Ovary (tissue), 9 donors: ENCODE measurements around the gene PELI3. TPM values are rescaled to one million over a fixed set of nuclear protein-coding genes. Genes with fewer than 3 reads are reported as not detected.

ENCODE experiments used
- DNase-seq, 5 donors: peaks; one replicate each; pipeline ENCODE4 v3.0.0-alpha.2; 2019 to 2020
- H3K27ac ChIP-seq, 2 donors: fragments of 200-600 bp; one replicate each; pipeline versions ENCODE4 v1.5.1 to v1.8.0; 2019 to 2022
- H3K27me3 ChIP-seq: fragments of 200-600 bp; one replicate; pipeline ENCODE4 v1.8.0; 2022
- H3K36me3 ChIP-seq: fragments of 200-600 bp; sonication (generic); one replicate; pipeline ENCODE4 v1.5.1; 2019
- H3K4me1 ChIP-seq: one replicate; pipeline ENCODE4 v1.8.1; 2013; ENCODE audit warnings: mild to moderate bottlenecking, moderate library complexity; ENCODE audit not compliant: insufficient read depth
- H3K4me3 ChIP-seq: fragments of 200-600 bp; sonication (generic); one replicate; pipeline ENCODE4 v1.5.1; 2017
- H3K9me3 ChIP-seq, 2 donors: fragments of 200-600 bp in 1 of 2; sonication (generic) in 1 of 2; one replicate each; pipeline versions ENCODE4 v1.5.1 to v1.8.1; 2013 to 2019; ENCODE audit warnings: mild to moderate bottlenecking in 1 of 2, moderate library complexity in 1 of 2
- EP300 ChIP-seq: sonication (generic); formaldehyde crosslinking; IDR thresholded peaks from one replicate; pipeline ENCODE4 v1.6.1; 2017; ENCODE audit warnings: antibody characterized with exemption
- POLR2A ChIP-seq: fragments of 450-650 bp; IDR thresholded peaks from one replicate; pipeline ENCODE4 v1.6.1; 2017; ENCODE audit warnings: antibody characterized with exemption, mild to moderate bottlenecking, moderate library complexity
- WGBS, 3 donors: extraction: QIAGEN DNeasy Blood & Tissue Kit in 1 of 3; methylation state at CpG; one replicate each; pipeline versions ENCODE4 v1.1.5 to v1.1.7; 2013 to 2017; 5-methylcytosine and 5-hydroxymethylcytosine counted together
- intact Hi-C, 4 donors: fragments of 100-400 bp; cut with DNase I; formaldehyde crosslinking; loops; one replicate each; pipeline versions ENCODE4 v1.11.0 to v1.15.1; 2022 to 2023
- polyA plus RNA-seq, 2 donors: library from polyadenylated mRNA; stranded (reverse); fragments of 200-250 nt in 1 of 2; fragments of 350-450 nt in 1 of 2; fragmentation: Illumina TruSeq in 1 of 2; extraction: RNeasy Lipid Tissue Mini Kit (QIAGEN cat#74804) in 1 of 2; gene quantifications; one replicate each; pipeline ENCODE4 v1.2.3, GENCODE V29; 2013 to 2014
- total RNA-seq, 7 donors: library from RNA; depleted of rRNA in 2 of 7; stranded (reverse); fragments of >200 nt in 2 of 7; fragmentation: NEBNext Ultra II Directional in 3 of 7; extraction: Animal tissue kit (Norgen Biotek cat#: 25700) in 3 of 7; gene quantifications; one replicate each; pipeline versions ENCODE4 v1.1.0 to v1.2.4, GENCODE V29; 2016 to 2023
- TF ChIP-seq, protein P1 (sequence below), 3 donors: fragments of 450-650 bp in 2 of 3; fragments of 200-600 bp in 1 of 3; IDR thresholded peaks; one replicate each; pipeline versions ENCODE4 v1.5.1 to v1.8.0; 2016 to 2022; ENCODE audit warnings: antibody characterized with exemption in 3 of 3, mild to moderate bottlenecking in 1 of 3
- donor health status: DM: no; HTN: no; CAD: no; lungs with moderate emphysema.
- donor health status: DM: no; HTN: no; CAD: no.
- donor health status: Bipolar disorder and iron deficiency.
- donor health status: DM: yes; HTN: yes; CAD: no.
- donor health status: DM: no; HTN: no; CAD: no.
- donor health status: DM: yes; HTN: yes; CAD: no.

The PELI3 gene
- total and polyA plus RNA-seq, 9 donors, result 7.6 to 29.6 (median 20.5) TPM

DNA sequence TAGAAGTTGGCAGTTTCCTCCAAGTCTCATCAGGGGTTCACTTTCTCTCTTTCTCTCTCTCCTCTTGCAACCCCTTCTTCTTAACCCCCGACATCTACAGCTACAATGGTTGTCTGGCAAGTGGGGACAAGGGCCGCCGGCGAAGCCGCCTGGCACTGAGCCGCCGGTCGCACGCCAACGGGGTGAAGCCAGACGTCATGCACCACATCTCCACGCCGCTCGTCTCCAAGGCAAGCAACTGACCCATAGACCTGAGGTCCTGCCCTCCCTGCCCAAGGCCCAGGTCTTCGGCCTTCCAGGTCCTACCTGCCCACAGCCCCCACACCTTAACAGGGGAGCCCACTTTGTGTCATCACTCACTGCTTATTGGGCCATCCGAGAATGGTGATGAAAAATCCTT lies 4.4 kb downstream of the PELI3 start:
- TF ChIP-seq POLR2A (no peak), EP300 (no peak)
- TF ChIP-seq, protein P1, sequence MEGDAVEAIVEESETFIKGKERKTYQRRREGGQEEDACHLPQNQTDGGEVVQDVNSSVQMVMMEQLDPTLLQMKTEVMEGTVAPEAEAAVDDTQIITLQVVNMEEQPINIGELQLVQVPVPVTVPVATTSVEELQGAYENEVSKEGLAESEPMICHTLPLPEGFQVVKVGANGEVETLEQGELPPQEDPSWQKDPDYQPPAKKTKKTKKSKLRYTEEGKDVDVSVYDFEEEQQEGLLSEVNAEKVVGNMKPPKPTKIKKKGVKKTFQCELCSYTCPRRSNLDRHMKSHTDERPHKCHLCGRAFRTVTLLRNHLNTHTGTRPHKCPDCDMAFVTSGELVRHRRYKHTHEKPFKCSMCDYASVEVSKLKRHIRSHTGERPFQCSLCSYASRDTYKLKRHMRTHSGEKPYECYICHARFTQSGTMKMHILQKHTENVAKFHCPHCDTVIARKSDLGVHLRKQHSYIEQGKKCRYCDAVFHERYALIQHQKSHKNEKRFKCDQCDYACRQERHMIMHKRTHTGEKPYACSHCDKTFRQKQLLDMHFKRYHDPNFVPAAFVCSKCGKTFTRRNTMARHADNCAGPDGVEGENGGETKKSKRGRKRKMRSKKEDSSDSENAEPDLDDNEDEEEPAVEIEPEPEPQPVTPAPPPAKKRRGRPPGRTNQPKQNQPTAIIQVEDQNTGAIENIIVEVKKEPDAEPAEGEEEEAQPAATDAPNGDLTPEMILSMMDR (IDR thresholded peaks at IDR 0.05), result no peak
- Histone ChIP-seq H3K27ac (no peak overlapping the region), H3K36me3 (no peaks in the 10 kb centered on the region)

DNA sequence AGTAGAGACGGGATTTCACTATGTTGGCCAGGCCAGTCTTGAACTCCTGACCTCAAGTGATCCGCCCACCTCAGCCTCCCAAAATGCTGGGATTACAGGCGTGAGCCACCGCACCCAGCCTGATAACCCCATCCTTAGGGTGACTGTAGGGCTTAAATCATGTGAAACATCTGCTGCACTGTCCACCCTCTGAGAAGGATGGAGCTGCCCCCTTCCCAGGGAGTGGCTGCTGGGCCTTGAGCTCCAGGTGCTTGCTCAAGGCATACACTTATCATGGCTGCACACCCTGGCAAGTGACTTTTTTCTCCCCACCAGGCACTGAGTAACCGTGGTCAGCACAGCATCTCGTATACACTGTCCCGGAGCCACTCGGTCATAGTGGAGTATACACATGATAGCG lies 5.3 kb downstream of the PELI3 start:
- intact Hi-C loops, result loop anchor here in 1 of 4 donors (10.0 kb wide), 1 partner anchor 203 kb away; the partner anchor contains the start of gene RBM4B

More for the DNA sequence above, 4.4 kb downstream of the PELI3 start:
- no peaks in the 10 kb centered on the region for H3K9me3 ChIP-seq
- DNase-seq, result no peak
- 91 to 95% (median 92%) methylated on average over 16 of the region's 16 CpGs for WGBS, 3 donors
- no peaks in the 10 kb centered on the region for H3K4me1 ChIP-seq
- intact Hi-C loops, result loop anchor here in 1 of 4 donors (10.0 kb wide), 1 partner anchor 204 kb away; the partner anchor contains the start of gene RBM4B
- H3K4me3 ChIP-seq, result no peak overlapping the region
- no peaks in the 10 kb centered on the region for H3K27me3 ChIP-seq

DNA sequence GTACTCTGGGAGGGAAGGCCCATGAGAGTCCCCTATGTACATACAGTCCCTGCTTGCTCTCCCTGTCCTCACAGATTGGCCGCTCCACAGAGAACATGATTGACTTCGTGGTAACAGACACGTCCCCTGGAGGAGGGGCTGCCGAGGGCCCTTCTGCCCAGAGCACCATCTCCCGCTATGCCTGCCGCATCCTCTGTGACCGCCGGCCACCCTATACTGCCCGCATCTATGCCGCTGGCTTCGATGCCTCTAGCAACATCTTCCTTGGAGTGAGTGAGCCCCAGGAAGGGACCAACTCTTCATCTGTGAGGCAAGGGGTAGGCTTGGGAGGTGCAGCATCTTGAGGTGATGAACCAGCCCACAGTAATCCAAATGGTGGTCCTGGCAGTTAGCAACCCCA lies 6.5 kb downstream of the PELI3 start:
- no peaks in the 10 kb centered on the region for H3K9me3 ChIP-seq
- H3K4me1 ChIP-seq, result no peaks in the 10 kb centered on the region
- H3K4me3 ChIP-seq, result no peak overlapping the region
- no peak for DNase-seq
- WGBS, 3 donors, result 88 to 93% (median 89%) methylated on average over 11 of the region's 11 CpGs
- H3K27me3 ChIP-seq, result no peaks in the 10 kb centered on the region
- intact Hi-C loops, result loop anchor here in 1 of 4 donors (10.0 kb wide), 1 partner anchor 202 kb away; the partner anchor contains the start of gene RBM4B
- TF ChIP-seq POLR2A, result no peak
- TF ChIP-seq, protein P1 (IDR thresholded peaks at IDR 0.05), result no peak
- no peak for TF ChIP-seq EP300
- H3K36me3 ChIP-seq, result no peaks in the 10 kb centered on the region
- no peak overlapping the region for H3K27ac ChIP-seq

More for the DNA sequence above, 5.3 kb downstream of the PELI3 start:
- Histone ChIP-seq H3K4me3 (no peak overlapping the region), H3K27me3 (no peaks in the 10 kb centered on the region), H3K27ac (no peak overlapping the region), H3K36me3 (no peaks in the 10 kb centered on the region), H3K4me1 (no peaks in the 10 kb centered on the region), H3K9me3 (no peaks in the 10 kb centered on the region)
- TF ChIP-seq, protein P1 (IDR thresholded peaks at IDR 0.05), result no peak
- TF ChIP-seq POLR2A, result no peak
- no peak for TF ChIP-seq EP300
- DNase-seq, result no peak
- WGBS, 3 donors, result 79 to 81% (median 81%) methylated on average over 9 of the region's 9 CpGs

GRCh38 chr11:66473608-66474515 lies 7.2 kb downstream of the PELI3 start:
- H3K9me3 ChIP-seq, result no peaks in the 10 kb centered on the region
- TF ChIP-seq, protein P1 (IDR thresholded peaks at IDR 0.05), result no peak
- TF ChIP-seq EP300 (no peak), POLR2A (no peak)
- 85 to 88% (median 87%) methylated on average over 15 to 20 of the region's 20 CpGs for WGBS, 3 donors
- H3K27ac ChIP-seq, result no peak overlapping the region
- no peak overlapping the region for H3K4me3 ChIP-seq
- no peaks in the 10 kb centered on the region for H3K4me1 ChIP-seq
- H3K27me3 ChIP-seq, result no peaks in the 10 kb centered on the region
- no peaks in the 10 kb centered on the region for H3K36me3 ChIP-seq
- no peak for DNase-seq
- intact Hi-C loops, result loop anchor here in 1 of 4 donors (10.0 kb wide), 1 partner anchor 201 kb away; the partner anchor contains the start of gene RBM4B
